ENCODE results near the gene NPTX1.

The NPTX1 gene

GRCh38 chr17:80458016-80458415 is 18.4 kb downstream of the NPTX1 start:
- TF ChIP-seq POLR2AphosphoS5 (IDR thresholded peaks at IDR 0.05; ENCODE audit: low read depth, low read length) (no peak), REST (IDR thresholded peaks at IDR 0.05; ENCODE audit: insufficient read depth in 1 of 2, low read depth in 2 of 2, low read length in 2 of 2) (no peak), TAF1 (IDR thresholded peaks at IDR 0.05; ENCODE audit: borderline replicate concordance, insufficient read depth, low read length) (no peak), SIN3A (IDR thresholded peaks at IDR 0.05; ENCODE audit: borderline replicate concordance, insufficient read depth, low read length) (no peak), FOXP2 (optimal IDR thresholded peaks at IDR 0.05; ENCODE audit: borderline replicate concordance, extremely low read depth, extremely low read length, insufficient read depth) (no peak)

GRCh38 chr17:80457236-80457856 is 19.1 kb downstream of the NPTX1 start:
- TF ChIP-seq SIN3A (IDR thresholded peaks at IDR 0.05; ENCODE audit: borderline replicate concordance, insufficient read depth, low read length) (no peak), POLR2AphosphoS5 (IDR thresholded peaks at IDR 0.05; ENCODE audit: low read depth, low read length) (no peak), TAF1 (IDR thresholded peaks at IDR 0.05; ENCODE audit: borderline replicate concordance, insufficient read depth, low read length) (no peak), REST (IDR thresholded peaks at IDR 0.05; ENCODE audit: insufficient read depth in 1 of 2, low read depth in 2 of 2, low read length in 2 of 2) (no peak), FOXP2 (optimal IDR thresholded peaks at IDR 0.05; ENCODE audit: borderline replicate concordance, extremely low read depth, extremely low read length, insufficient read depth) (no peak)

- TF ChIP-seq FOXP2 (optimal IDR thresholded peaks at IDR 0.05; ENCODE audit: borderline replicate concordance, extremely low read depth, extremely low read length, insufficient read depth): no peak
- no peak for TF ChIP-seq REST (IDR thresholded peaks at IDR 0.05; ENCODE audit: insufficient read depth in 1 of 2, low read depth in 2 of 2, low read length in 2 of 2)
- no peak for TF ChIP-seq SIN3A (IDR thresholded peaks at IDR 0.05; ENCODE audit: borderline replicate concordance, insufficient read depth, low read length)
- TF ChIP-seq POLR2AphosphoS5 (IDR thresholded peaks at IDR 0.05; ENCODE audit: low read depth, low read length): no peak
- no peak for TF ChIP-seq TAF1 (IDR thresholded peaks at IDR 0.05; ENCODE audit: borderline replicate concordance, insufficient read depth, low read length)
Measured at GRCh38 chr17:80456465-80457235, 19.8 kb downstream of the NPTX1 start.

- TF ChIP-seq SIN3A (IDR thresholded peaks at IDR 0.05; ENCODE audit: borderline replicate concordance, insufficient read depth, low read length) (no peak), TAF1 (IDR thresholded peaks at IDR 0.05; ENCODE audit: borderline replicate concordance, insufficient read depth, low read length) (no peak), REST (IDR thresholded peaks at IDR 0.05; ENCODE audit: insufficient read depth in 1 of 2, low read depth in 2 of 2, low read length in 2 of 2) (no peak), POLR2AphosphoS5 (IDR thresholded peaks at IDR 0.05; ENCODE audit: low read depth, low read length) (no peak), FOXP2 (optimal IDR thresholded peaks at IDR 0.05; ENCODE audit: borderline replicate concordance, extremely low read depth, extremely low read length, insufficient read depth) (no peak)
Measured at GRCh38 chr17:80455784-80456183, 20.6 kb downstream of the NPTX1 start.
